Measurements from ENCODE around the gene C1QTNF3. TPM values are rescaled to one million over a fixed set of nuclear protein-coding genes. Genes with fewer than 3 reads are reported as not detected.

The C1QTNF3 gene
- total RNA-seq, 1 experiment from 2014 or later, result 2.1 TPM

- DNase-seq (ENCODE audit: low spot score) (no peak), ATAC-seq (no peak)
- TF ChIP-seq USF1 (CRISPR knock-in tag; IDR thresholded peaks at IDR 0.05), result no peak
- TF ChIP-seq TEAD4 (CRISPR knock-in tag; IDR thresholded peaks at IDR 0.05), result no peak
- no peak for TF ChIP-seq GABPB1 (CRISPR knock-in tag; IDR thresholded peaks at IDR 0.05)
- TF ChIP-seq ARID4B (CRISPR knock-in tag; IDR thresholded peaks at IDR 0.05; ENCODE audit: borderline replicate concordance), result no peak
- no peak for TF ChIP-seq ZSCAN18 (CRISPR knock-in tag; IDR thresholded peaks at IDR 0.05)
- TF ChIP-seq SOX15 (CRISPR knock-in tag; IDR thresholded peaks at IDR 0.05), result no peak
- TF ChIP-seq JUN (CRISPR knock-in tag; IDR thresholded peaks at IDR 0.05), result no peak
- TF ChIP-seq ZNF396 (CRISPR knock-in tag; IDR thresholded peaks at IDR 0.05; ENCODE audit: borderline replicate concordance), result no peak
- TF ChIP-seq NR2C2 (CRISPR knock-in tag; IDR thresholded peaks at IDR 0.05), result no peak
- TF ChIP-seq GRHL2 (CRISPR knock-in tag; IDR thresholded peaks at IDR 0.05; ENCODE audit: insufficient replicate concordance, severe bottlenecking), result no peak
- TF ChIP-seq ZNF138 (CRISPR knock-in tag; conservative IDR thresholded peaks at IDR 0.05), result no peak
- no peak overlapping the region for H3K4me3 Mint-ChIP-seq
- POLR2A ChIA-PET, result no interaction called here
- H3K27ac Mint-ChIP-seq, result no peak overlapping the region
- H3K27me3 Mint-ChIP-seq (ENCODE audit: low read depth), result no peaks in the 10 kb centered on the region
- peaks cover 20% of the 10 kb centered on the region for H3K9me3 Mint-ChIP-seq
- CTCF ChIA-PET, result no interaction called here
- no peaks in the 10 kb centered on the region for H3K4me1 Mint-ChIP-seq
- peaks cover 28% of the 10 kb centered on the region for H3K36me3 Mint-ChIP-seq
These were observed 14.6 kb upstream of the C1QTNF3 start for GRCh38 chr5:34057569-34057968.

GRCh38 chr5:34057118-34057517 lies 14.1 kb upstream of the C1QTNF3 start:
- Mint-ChIP-seq H3K9me3 (peaks cover 17% of the 10 kb centered on the region), H3K27me3 (ENCODE audit: low read depth) (no peaks in the 10 kb centered on the region), H3K36me3 (peaks cover 24% of the 10 kb centered on the region), H3K4me3 (no peak overlapping the region), H3K4me1 (no peaks in the 10 kb centered on the region), H3K27ac (no peak overlapping the region)
- ATAC-seq (no peak), DNase-seq (ENCODE audit: low spot score) (no peak)
- TF ChIP-seq NR1H2 (CRISPR knock-in tag; IDR thresholded peaks at IDR 0.05) (no peak), MLX (CRISPR knock-in tag; IDR thresholded peaks at IDR 0.05) (no peak), USF2 (CRISPR knock-in tag; IDR thresholded peaks at IDR 0.05) (no peak), NFATC4 (CRISPR knock-in tag; IDR thresholded peaks at IDR 0.05) (no peak), ZNF423 (CRISPR knock-in tag; IDR thresholded peaks at IDR 0.05) (no peak), SOX15 (CRISPR knock-in tag; IDR thresholded peaks at IDR 0.05) (no peak)
- ChIA-PET CTCF (no interaction called here), POLR2A (no interaction called here)

- no peaks in the 10 kb centered on the region for H3K4me1 Mint-ChIP-seq
- H3K27ac Mint-ChIP-seq, result no peak overlapping the region
- no peak for DNase-seq (ENCODE audit: low spot score)
- peaks cover 4% of the 10 kb centered on the region for H3K9me3 Mint-ChIP-seq
- ChIA-PET POLR2A (no interaction called here), CTCF (no interaction called here)
- ATAC-seq, result no peak
- H3K27me3 Mint-ChIP-seq (ENCODE audit: low read depth), result no peaks in the 10 kb centered on the region
- peaks cover 13% of the 10 kb centered on the region for H3K36me3 Mint-ChIP-seq
- H3K4me3 Mint-ChIP-seq, result no peak overlapping the region
- TF ChIP-seq MYBL2 (CRISPR knock-in tag; IDR thresholded peaks at IDR 0.05) (no peak), JUN (CRISPR knock-in tag; IDR thresholded peaks at IDR 0.05) (no peak), CBFB (CRISPR knock-in tag; IDR thresholded peaks at IDR 0.05; ENCODE audit: low read depth) (no peak), E2F1 (CRISPR knock-in tag; IDR thresholded peaks at IDR 0.05) (no peak), GTF2I (CRISPR knock-in tag; conservative IDR thresholded peaks at IDR 0.05) (no peak), TCF7 (CRISPR knock-in tag; IDR thresholded peaks at IDR 0.05; ENCODE audit: low read depth) (no peak), ZMAT4 (CRISPR knock-in tag; IDR thresholded peaks at IDR 0.05) (no peak), NR3C1 (CRISPR knock-in tag; conservative IDR thresholded peaks at IDR 0.05; ENCODE audit: low read depth) (no peak), TEAD1 (CRISPR knock-in tag; IDR thresholded peaks at IDR 0.05) (no peak), FOXK1 (CRISPR knock-in tag; IDR thresholded peaks at IDR 0.05) (no peak)
These were observed 12.7 kb upstream of the C1QTNF3 start for GRCh38 chr5:34055667-34056066.

All from WTC11 (cell line).